AG09319 (cell line): ENCODE results near the gene PSTPIP1.

Experiments
- DNase-seq: peaks from one replicate; pipeline ENCODE4 v3.0.0-alpha.2; 2010; ENCODE audit warnings: low read depth; ENCODE audit errors: extremely low read depth
- CTCF ChIP-seq: IDR thresholded peaks from 2 replicates; pipeline ENCODE4 v1.5.1; 2011; ENCODE audit warnings: low read depth, mild to moderate bottlenecking, inconsistent platforms, low read length, moderate library complexity

Gene PSTPIP1

GRCh38 chr15:76978522-76979330, 16.2 kb upstream of the PSTPIP1 start:
- no peak for TF ChIP-seq CTCF
- no peak for DNase-seq

- no peak for DNase-seq
- no peak for TF ChIP-seq CTCF
Measured at GRCh38 chr15:76979331-76979925, 15.5 kb upstream of the PSTPIP1 start.

- TF ChIP-seq CTCF: no peak
Measured at GRCh38 chr15:76979996-76980520, 14.9 kb upstream of the PSTPIP1 start.

GRCh38 chr15:76982356-76982755, 12.6 kb upstream of the PSTPIP1 start:
- no peak for DNase-seq
- no peak for TF ChIP-seq CTCF

More at GRCh38 chr15:76979996-76980520, 14.9 kb upstream of the PSTPIP1 start:
- no peak for DNase-seq

- no peak for TF ChIP-seq CTCF
- no peak for DNase-seq
Measured at GRCh38 chr15:76982756-76983155, 12.2 kb upstream of the PSTPIP1 start.

- no peak for TF ChIP-seq CTCF
- no peak for DNase-seq
Measured at GRCh38 chr15:76983590-76984375, 11.1 kb upstream of the PSTPIP1 start.
